Uterus (tissue), 4 donors: ENCODE measurements around the gene HRC. TPM values are rescaled to one million over a fixed set of nuclear protein-coding genes. Genes with fewer than 3 reads are reported as not detected.
A peak's percentile ranks its signal among the peaks of the same experiment; 100 is the strongest.

Source experiments
- DNase-seq, 2 donors: peaks; one replicate each; pipeline ENCODE4 v3.0.0-alpha.2; 2019 to 2020
- H3K27ac ChIP-seq, 2 donors: fragments of 200-600 bp; sonication (generic); 1 replicate in 1 of 2; 2 replicates in 1 of 2; pipeline ENCODE4 v1.5.1; 2016 to 2018
- H3K27me3 ChIP-seq, 2 donors: fragments of 200-600 bp; sonication (generic); one replicate each; pipeline ENCODE4 v1.5.1; 2018 to 2019; ENCODE audit warnings: control low read depth in 1 of 2
- H3K36me3 ChIP-seq, 2 donors: fragments of 200-600 bp; sonication (generic); one replicate each; pipeline ENCODE4 v1.5.1; 2019; ENCODE audit warnings: control low read depth in 1 of 2
- H3K4me1 ChIP-seq, 2 donors: fragments of 200-600 bp; sonication (generic); one replicate each; pipeline ENCODE4 v1.5.1; 2018 to 2019; ENCODE audit warnings: control low read depth in 1 of 2
- H3K4me3 ChIP-seq, 2 donors: fragments of 200-600 bp; sonication (generic); 1 replicate in 1 of 2; 2 replicates in 1 of 2; pipeline ENCODE4 v1.5.1; 2018 to 2019; ENCODE audit warnings: mild to moderate bottlenecking in 1 of 2
- H3K9me3 ChIP-seq, 2 donors: fragments of 200-600 bp; sonication (generic); one replicate each; pipeline ENCODE4 v1.5.1; 2019; ENCODE audit warnings: control low read depth in 1 of 2
- POLR2A ChIP-seq, 2 donors: fragments of 450-650 bp; IDR thresholded peaks; one replicate each; pipeline ENCODE4 v1.6.1; 2016; ENCODE audit warnings: antibody characterized with exemption in 2 of 2, mild to moderate bottlenecking in 1 of 2, moderate library complexity in 1 of 2
- intact Hi-C: fragments of 100-400 bp; cut with DNase I; formaldehyde crosslinking; loops from one replicate; pipeline ENCODE4 v1.15.1; 2023; ENCODE audit warnings: low total_unique reads
- total RNA-seq, 4 donors: library from RNA; depleted of rRNA in 3 of 4; stranded (reverse); fragments of >200 nt in 3 of 4; gene quantifications; one replicate each; pipeline versions ENCODE4 v1.1.0 to v1.2.4, GENCODE V29; 2014 to 2023
- TF ChIP-seq, protein P1 (sequence below), 4 experiments: fragments of 200-600 bp in 2 of 4; fragments of 450-650 bp in 2 of 4; sonication (generic) in 2 of 4; IDR thresholded peaks; one replicate each; pipeline ENCODE4 v1.5.1; 2016 to 2019; ENCODE audit warnings: antibody characterized with exemption in 4 of 4, mild to moderate bottlenecking in 2 of 4, moderate library complexity in 1 of 4
- donor health status: DM: yes; HTN: yes; CAD: no.

Gene HRC
- total RNA-seq, 4 donors from 2014 or later: 0.51 to 13.5 (median 6.6) TPM

DNA sequence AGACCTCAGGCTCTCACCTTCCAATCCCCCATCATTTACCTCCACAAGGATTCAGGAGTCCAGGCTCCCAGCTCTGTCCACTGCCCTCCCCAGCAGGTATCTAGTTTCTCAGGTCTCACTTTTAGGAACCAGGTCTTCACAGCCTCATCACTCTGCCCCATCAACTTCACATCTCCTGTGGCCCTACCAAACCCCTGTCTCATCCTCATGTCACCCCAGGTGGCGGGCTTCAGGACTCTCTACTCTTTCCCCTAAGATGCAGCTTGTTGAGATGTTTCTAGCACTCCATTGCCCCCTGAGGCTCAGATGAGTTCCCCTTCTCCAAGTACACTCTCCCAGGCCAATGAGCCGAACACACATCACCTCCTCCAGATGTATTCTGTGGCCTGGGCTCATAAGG, 34.3 kb downstream of the HRC start:
- H3K4me1 ChIP-seq: peaks cover 0 to 17% of the 10 kb centered on the region in 2 donors
- H3K27me3 ChIP-seq: no peaks in the 10 kb centered on the region
- no peaks in the 10 kb centered on the region for H3K36me3 ChIP-seq
- intact Hi-C loops: no loop called here
- DNase-seq: no peak
- no peak overlapping the region for H3K4me3 ChIP-seq
- no peaks in the 10 kb centered on the region for H3K9me3 ChIP-seq
- no peak overlapping the region for H3K27ac ChIP-seq
- no peak for TF ChIP-seq POLR2A (IDR thresholded peaks at IDR 0.05)
- TF ChIP-seq, protein P1, sequence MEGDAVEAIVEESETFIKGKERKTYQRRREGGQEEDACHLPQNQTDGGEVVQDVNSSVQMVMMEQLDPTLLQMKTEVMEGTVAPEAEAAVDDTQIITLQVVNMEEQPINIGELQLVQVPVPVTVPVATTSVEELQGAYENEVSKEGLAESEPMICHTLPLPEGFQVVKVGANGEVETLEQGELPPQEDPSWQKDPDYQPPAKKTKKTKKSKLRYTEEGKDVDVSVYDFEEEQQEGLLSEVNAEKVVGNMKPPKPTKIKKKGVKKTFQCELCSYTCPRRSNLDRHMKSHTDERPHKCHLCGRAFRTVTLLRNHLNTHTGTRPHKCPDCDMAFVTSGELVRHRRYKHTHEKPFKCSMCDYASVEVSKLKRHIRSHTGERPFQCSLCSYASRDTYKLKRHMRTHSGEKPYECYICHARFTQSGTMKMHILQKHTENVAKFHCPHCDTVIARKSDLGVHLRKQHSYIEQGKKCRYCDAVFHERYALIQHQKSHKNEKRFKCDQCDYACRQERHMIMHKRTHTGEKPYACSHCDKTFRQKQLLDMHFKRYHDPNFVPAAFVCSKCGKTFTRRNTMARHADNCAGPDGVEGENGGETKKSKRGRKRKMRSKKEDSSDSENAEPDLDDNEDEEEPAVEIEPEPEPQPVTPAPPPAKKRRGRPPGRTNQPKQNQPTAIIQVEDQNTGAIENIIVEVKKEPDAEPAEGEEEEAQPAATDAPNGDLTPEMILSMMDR (IDR thresholded peaks at IDR 0.05): no peak

DNA sequence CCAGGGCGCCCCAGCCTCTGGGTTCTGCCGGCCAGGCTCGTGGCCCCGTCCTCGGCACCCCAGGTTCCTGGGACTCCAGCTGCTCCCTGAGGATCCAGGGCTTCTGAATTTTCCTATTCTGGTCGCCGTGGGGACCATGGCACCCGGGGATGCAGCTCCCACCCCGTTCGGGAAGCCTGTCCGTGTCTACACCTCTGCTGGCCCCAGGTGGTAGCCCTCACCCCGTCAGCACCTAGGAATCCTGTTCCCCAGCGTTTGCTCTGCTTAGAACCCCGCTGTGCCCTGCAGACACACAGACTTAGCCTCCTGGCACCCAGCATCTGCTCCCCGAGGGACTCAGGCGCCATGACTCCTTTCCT, 34.9 kb downstream of the HRC start:
- TF ChIP-seq POLR2A (IDR thresholded peaks at IDR 0.05): no peak
- TF ChIP-seq, protein P1 (IDR thresholded peaks at IDR 0.05): no peak

DNA sequence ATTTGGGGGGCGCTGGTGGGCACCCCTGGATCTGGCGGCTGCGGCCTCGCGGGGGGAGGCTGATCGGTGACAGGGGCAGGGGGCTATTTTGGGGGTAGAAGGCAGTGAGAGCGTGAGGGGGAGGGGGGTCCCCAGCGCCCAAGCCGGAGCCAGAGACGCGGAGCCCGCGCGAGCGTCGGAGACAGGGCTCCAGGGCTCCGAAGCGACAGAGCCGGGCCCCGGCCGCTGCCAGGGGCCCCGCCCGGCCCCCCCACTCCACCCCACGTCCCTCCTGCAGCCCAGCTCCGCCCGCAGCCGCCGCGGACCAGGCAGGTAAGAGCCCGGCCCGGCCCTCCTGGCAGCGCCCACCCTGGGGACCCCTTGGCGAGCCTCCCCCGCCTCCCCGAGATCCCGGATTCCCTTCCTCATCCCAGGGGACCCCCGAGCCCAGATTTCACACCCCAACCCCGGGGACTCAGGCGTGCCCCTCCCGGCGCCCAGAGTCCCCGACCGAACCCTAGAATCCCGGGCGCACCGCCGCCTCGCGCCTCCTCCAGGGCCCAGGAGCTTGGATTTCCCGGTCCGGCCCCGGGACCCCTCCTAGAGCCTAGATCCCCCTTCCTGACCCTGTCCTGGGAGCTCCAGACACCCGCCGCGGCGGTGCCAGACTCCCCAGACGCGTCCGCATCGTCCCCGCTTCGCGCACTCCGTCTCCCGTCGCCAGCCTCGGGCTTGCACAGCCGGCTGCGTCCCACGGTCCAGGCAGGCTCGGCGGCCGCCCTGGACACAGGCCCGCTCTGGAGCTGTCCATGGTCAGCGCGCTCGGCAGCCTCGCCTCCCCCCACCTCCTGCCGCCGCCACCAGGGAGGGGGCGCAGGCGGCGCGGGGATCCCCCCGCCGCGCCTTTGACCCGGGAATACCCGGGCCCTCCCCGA, 35.5 kb downstream of the HRC start, which contains the start of gene PPFIA3:
Gene PPFIA3, plus strand, starts transcription at position 134 of the 914 bp plus-strand sequence. CDS start 8,330 bp downstream, outside the sequence.
- Histone ChIP-seq H3K27ac (peak within 1 kb of the TSS; percentile 86 to 96), H3K27me3 (no peaks in the 10 kb centered on the region), H3K4me3 (peak within 1 kb of the TSS; percentile 51 to 66), H3K36me3 (no peaks in the 10 kb centered on the region), H3K4me1 (peaks cover 0 to 17% of the 10 kb centered on the region in 2 donors), H3K9me3 (no peaks in the 10 kb centered on the region)
- peak in 1 of 2 donors; percentile 64 for DNase-seq
- intact Hi-C loops: no loop called here
- TF ChIP-seq, protein P1 (IDR thresholded peaks at IDR 0.05): no peak
- TF ChIP-seq POLR2A (IDR thresholded peaks at IDR 0.05): no peak

More for the DNA sequence above, 34.9 kb downstream of the HRC start:
- no peaks in the 10 kb centered on the region for H3K9me3 ChIP-seq
- H3K36me3 ChIP-seq: no peaks in the 10 kb centered on the region
- DNase-seq: no peak
- H3K4me1 ChIP-seq: peaks cover 0 to 17% of the 10 kb centered on the region in 2 donors
- no peak overlapping the region for H3K4me3 ChIP-seq
- H3K27ac ChIP-seq: no peak overlapping the region
- H3K27me3 ChIP-seq: no peaks in the 10 kb centered on the region
- intact Hi-C loops: no loop called here

DNA sequence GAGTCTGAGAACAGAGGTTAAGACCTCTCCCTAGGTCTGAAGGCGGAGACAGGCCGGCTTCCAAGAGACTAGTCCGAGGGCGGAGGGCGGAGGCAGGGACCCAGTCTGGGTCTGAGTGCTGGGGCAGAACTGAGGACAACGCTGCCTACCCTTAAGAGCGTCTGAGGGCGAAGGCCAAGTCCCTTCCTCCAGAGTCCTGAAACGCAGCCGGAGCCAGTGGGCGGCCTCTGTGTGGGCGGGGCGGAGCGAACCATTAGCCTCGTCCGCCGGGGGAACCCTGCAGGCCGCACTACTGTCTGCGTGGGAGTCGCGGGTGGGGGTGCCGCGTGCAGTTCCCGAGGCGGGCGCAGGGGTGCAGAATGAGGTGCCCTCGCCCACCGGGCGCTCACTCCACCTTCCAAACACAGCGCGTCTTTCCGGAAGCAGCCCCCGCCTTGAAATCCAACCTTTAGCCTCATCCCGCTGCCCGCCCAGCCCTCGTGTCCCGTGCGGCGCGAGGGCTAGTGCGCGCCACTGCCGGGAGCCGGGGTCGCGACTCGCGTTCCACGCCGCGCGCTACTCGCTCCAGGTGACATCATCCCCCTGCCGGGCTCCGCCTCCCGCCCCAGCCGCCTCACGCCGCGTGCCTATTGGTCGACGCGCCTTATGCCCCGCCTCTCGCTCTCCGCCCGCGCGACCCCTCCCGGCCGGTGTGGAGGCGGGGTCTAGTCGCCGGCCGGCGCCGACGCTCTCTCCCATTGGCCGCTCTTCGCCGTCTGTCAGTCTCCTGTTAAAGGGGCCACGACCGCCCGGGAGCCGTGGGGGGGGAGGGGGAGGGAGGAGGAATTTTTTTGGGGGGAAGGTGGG, 36.4 kb downstream of the HRC start, which contains the start of gene C19orf73:
Gene C19orf73, minus strand, starts transcription at position 579 of the 846 bp plus-strand sequence. Its CDS starts 121 bp downstream, at position 458.
- peak; percentile 70 to 80 for TF ChIP-seq POLR2A (IDR thresholded peaks at IDR 0.05)
- TF ChIP-seq, protein P1 (IDR thresholded peaks at IDR 0.05): peak in 2 of 4 experiments; percentile 31 to 33
- DNase-seq: peak; percentile 92 to 95
- no peaks in the 10 kb centered on the region for H3K27me3 ChIP-seq
- peak within 1 kb of the TSS; percentile 86 to 96 for H3K27ac ChIP-seq
- no peaks in the 10 kb centered on the region for H3K9me3 ChIP-seq
- intact Hi-C loops: no loop called here
- H3K4me1 ChIP-seq: peaks cover 0 to 17% of the 10 kb centered on the region in 2 donors
- H3K36me3 ChIP-seq: no peaks in the 10 kb centered on the region
- peak within 1 kb of the TSS; percentile 51 to 66 for H3K4me3 ChIP-seq
